Ascending aorta (tissue), 2 donors: ENCODE results near the gene MDN1. TPM values are rescaled to one million over a fixed set of nuclear protein-coding genes. Genes with fewer than 3 reads are reported as not detected.

Experiments used
- DNase-seq, 2 donors: peaks; one replicate each; pipeline ENCODE4 v3.0.0-alpha.2; 2019; ENCODE audit warnings: low spot score in 2 of 2
- H3K27ac ChIP-seq, 2 donors: fragments of 200-600 bp; sonication (generic); one replicate each; pipeline ENCODE4 v1.5.1; 2016 to 2017; ENCODE audit warnings: mild to moderate bottlenecking in 1 of 2
- H3K27me3 ChIP-seq: fragments of 200-600 bp; sonication (generic); one replicate; pipeline ENCODE4 v1.5.1; 2017
- H3K36me3 ChIP-seq, 2 donors: fragments of 200-600 bp; sonication (generic); one replicate each; pipeline ENCODE4 v1.5.1; 2016
- H3K4me1 ChIP-seq, 2 donors: fragments of 200-600 bp; sonication (generic); one replicate each; pipeline ENCODE4 v1.5.1; 2016 to 2017; ENCODE audit warnings: mild to moderate bottlenecking in 1 of 2
- H3K4me3 ChIP-seq, 2 donors: fragments of 200-600 bp; sonication (generic); one replicate each; pipeline ENCODE4 v1.5.1; 2016 to 2017; ENCODE audit warnings: mild to moderate bottlenecking in 1 of 2
- H3K9me3 ChIP-seq, 2 donors: fragments of 200-600 bp; sonication (generic); one replicate each; pipeline ENCODE4 v1.5.1; 2016
- CTCF ChIP-seq, 3 experiments: fragments of 200-600 bp in 2 of 3; fragments of 450-650 bp in 1 of 3; sonication (generic) in 2 of 3; IDR thresholded peaks; one replicate each; pipeline ENCODE4 v1.5.1; 2016 to 2019; ENCODE audit warnings: antibody characterized with exemption in 3 of 3, mild to moderate bottlenecking in 1 of 3, moderate library complexity in 1 of 3
- intact Hi-C: fragments of 100-400 bp; cut with DNase I; formaldehyde crosslinking; loops from one replicate; pipeline ENCODE4 v1.15.1; 2023
- total RNA-seq: library from RNA; depleted of rRNA; stranded (reverse); fragments of >200 nt; gene quantifications from one replicate; pipeline ENCODE4 v1.1.0, GENCODE V29; 2016

Gene MDN1
- total RNA-seq, 1 donor from 2014 or later: 12.2 TPM

DNA sequence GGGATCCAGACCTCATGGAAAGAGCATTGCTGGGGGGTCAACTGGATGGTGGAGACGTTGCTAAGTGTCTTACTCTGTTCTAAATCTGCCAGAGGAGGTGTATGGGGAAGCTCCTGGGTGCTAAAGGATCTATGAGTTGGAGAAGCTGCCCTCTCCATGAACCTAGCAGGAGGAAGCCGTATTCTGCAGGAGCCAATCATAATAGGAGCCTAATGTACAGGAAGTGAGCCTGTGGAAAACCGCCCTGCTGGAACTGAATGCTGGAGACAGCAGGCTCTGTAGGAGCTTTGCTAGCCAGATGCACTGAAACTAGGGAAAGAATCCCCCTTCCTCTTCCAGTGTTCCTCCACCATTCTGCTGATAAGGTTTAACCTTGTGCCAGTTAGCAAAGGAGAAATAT lies 20.9 kb upstream of the MDN1 start:
- Histone ChIP-seq H3K4me3 (no peak overlapping the region), H3K4me1 (no peaks in the 10 kb centered on the region), H3K9me3 (no peaks in the 10 kb centered on the region), H3K27me3 (no peaks in the 10 kb centered on the region), H3K36me3 (peaks cover 6 to 11% of the 10 kb centered on the region in 2 donors), H3K27ac (no peak overlapping the region)
- intact Hi-C loops: no loop called here
- TF ChIP-seq CTCF (IDR thresholded peaks at IDR 0.05): no peak
- no peak for DNase-seq

DNA sequence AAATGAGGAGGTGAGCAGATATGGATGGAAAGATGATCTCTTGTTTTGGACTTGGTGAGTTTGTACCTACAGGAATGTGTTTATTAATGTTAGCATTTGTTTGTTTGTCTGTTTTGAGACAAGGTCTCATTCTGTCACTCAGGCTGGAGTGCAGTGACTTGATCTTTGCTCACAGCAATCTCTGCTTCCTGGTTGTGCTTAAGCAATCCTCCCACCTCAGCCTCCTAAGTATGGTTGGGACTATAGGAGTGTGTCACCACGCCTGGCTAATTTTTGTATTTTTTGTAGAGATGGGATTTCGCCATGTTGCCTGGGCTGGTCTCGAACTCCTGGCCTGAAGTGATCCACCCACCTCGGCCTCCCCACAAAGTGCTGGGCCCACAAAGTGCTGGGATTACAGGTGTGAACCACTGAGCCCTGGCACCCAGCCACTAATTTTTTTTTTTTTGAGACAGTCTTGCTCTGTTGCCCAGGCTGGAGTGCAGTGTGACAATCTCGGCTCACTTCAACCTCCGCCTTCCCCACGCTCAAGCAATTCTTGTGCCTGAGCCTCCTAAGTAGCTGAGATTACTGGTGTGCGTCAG lies 17.1 kb upstream of the MDN1 start:
- H3K27me3 ChIP-seq: no peaks in the 10 kb centered on the region
- intact Hi-C loops: no loop called here
- no peaks in the 10 kb centered on the region for H3K9me3 ChIP-seq
- H3K4me3 ChIP-seq: no peak overlapping the region
- H3K27ac ChIP-seq: no peak overlapping the region
- H3K36me3 ChIP-seq: peaks cover 6 to 19% of the 10 kb centered on the region in 2 donors
- DNase-seq: no peak
- TF ChIP-seq CTCF (IDR thresholded peaks at IDR 0.05): no peak
- no peaks in the 10 kb centered on the region for H3K4me1 ChIP-seq

DNA sequence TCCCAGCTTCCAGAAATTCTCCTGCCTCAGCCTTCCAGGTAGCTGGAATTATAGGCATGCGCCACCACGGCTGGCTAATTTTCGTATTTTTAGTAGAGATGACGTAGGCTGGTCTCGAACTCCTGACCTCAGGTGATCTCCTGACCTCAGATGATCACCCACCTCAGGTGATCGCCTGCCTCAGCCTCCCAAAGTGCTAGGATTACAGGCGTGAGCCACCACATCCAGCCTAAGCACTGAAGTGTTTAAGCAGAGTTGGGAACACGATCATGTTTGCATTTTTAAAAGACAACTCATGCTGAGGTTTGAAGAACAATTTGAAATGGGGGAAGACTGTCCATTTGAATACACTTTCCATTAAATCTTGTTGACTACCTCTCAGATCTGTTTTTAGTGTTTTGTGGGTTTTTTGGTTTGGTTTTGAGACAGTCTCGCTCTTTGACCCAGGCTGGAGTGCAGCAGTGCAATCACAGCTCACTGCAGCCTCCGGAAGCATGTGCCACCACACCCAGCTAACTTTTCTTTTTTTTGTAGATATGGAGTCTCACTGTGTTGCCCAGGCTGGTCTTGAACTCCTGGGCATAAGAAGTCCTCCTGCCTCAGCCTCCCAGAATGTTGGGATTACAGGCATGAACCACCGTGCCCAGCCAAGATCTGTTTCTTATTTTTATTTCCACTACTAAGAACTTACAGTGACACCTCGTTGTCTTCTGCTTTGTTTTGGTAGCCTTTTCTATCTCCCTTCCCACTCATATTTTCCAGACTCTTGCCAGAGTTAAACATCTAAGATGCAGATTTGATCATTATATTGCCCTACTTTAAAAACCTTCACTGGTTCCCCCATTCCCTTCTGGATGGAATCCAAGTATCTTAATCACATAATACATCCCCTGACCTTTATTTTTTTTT lies 15.5 kb upstream of the MDN1 start:
- no peak for DNase-seq
- intact Hi-C loops: no loop called here
- H3K36me3 ChIP-seq: peaks cover 6 to 19% of the 10 kb centered on the region in 2 donors
- no peak overlapping the region for H3K27ac ChIP-seq
- H3K4me3 ChIP-seq: no peak overlapping the region
- H3K4me1 ChIP-seq: peaks cover 0 to 5% of the 10 kb centered on the region in 2 donors
- no peak for TF ChIP-seq CTCF (IDR thresholded peaks at IDR 0.05)
- H3K27me3 ChIP-seq: no peaks in the 10 kb centered on the region
- no peaks in the 10 kb centered on the region for H3K9me3 ChIP-seq

DNA sequence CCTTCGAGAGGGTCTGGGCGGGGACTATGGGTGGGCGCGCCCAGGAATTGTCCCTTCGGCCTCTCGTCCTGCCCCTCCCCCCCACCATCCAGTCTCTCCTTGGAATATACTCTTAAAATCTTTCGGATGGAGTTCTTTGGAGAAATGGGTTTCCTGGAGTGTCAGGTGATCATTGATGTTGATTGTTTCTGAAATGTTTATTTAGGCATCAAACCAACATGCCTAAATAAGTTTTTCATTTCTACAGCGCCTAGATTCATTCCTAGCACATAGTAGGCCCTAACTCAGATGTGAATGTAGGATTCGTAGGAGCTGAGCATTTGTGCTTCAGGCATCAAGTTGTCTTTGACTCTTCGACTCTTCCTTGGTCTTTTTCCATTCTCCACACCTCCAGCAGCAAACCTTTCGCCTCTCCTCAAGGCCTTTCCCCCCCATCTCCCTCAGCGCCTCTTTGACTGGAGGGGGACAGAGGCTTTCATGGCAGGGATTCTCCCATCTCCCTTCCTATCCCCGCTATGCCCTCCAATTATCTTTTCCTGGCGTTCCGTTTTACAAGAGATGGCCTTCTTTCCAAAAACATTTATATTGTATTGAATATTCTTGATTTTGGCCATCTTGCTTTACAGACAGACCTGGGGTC lies 10.7 kb upstream of the MDN1 start:
- intact Hi-C loops: no loop called here
- peak overlapping the region; percentile 71 to 73 for H3K4me3 ChIP-seq
- H3K27me3 ChIP-seq: no peaks in the 10 kb centered on the region
- peaks cover 0 to 11% of the 10 kb centered on the region in 2 donors for H3K4me1 ChIP-seq
- DNase-seq: no peak
- H3K27ac ChIP-seq: peak overlapping the region; percentile 67 to 72
- no peaks in the 10 kb centered on the region for H3K9me3 ChIP-seq
- TF ChIP-seq CTCF (IDR thresholded peaks at IDR 0.05): no peak
- H3K36me3 ChIP-seq: peaks cover 0 to 8% of the 10 kb centered on the region in 2 donors

DNA sequence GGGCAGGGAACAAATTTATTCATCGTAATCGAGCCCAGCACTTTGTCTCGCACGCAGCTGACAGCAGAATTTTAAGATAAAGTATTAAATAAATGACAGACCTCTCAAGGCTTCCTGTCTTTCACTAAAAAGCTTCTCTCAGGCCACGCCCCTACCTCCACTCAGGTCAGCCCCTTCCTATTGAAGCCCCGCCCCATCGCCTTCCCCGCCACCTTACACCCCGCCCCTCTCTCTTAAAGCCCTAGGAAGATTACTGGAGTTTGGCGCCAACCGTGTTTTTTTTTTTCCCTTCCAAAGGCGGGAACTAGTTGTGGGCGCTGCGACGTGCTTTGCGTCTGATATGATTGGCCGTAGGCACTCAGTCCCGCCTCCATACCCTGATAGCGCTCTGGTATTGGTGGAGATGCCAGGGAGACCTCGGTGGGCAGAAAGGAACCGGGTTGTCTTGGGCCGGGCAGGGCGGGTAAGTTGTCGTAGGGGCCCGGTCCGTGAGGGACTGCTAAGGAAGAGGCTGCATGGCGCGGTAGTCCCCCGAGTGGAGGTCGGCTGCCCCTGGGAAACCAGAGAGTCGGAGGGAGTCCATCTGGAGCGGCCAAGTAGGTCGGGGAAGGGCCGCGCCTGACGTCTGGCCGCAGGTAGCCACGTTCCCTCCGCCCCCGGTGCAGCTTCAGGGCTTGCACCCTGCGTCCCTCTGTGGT lies 10.0 kb upstream of the MDN1 start, which contains the start of gene CASP8AP2:
TSS of gene CASP8AP2 (plus strand) at position 409 of the 698 bp plus-strand sequence.
- intact Hi-C loops: loop anchor here (1.0 to 10.0 kb wide), 8 partner anchors 10 to 758 kb away; partner anchors contain the start of genes BACH2, LYRM2, MAP3K7 and MDN1
- DNase-seq: peak; percentile 90 to 98
- no peak for TF ChIP-seq CTCF (IDR thresholded peaks at IDR 0.05)
- Histone ChIP-seq H3K27ac (peak within 1 kb of the TSS; percentile 85 to 89), H3K4me1 (peaks cover 0 to 11% of the 10 kb centered on the region in 2 donors), H3K36me3 (peaks cover 0 to 8% of the 10 kb centered on the region in 2 donors), H3K4me3 (peak within 1 kb of the TSS; percentile 71 to 73), H3K27me3 (no peaks in the 10 kb centered on the region), H3K9me3 (no peaks in the 10 kb centered on the region)
